HUDEP-2 (cell line): ENCODE results near the gene NPAS1.
"Not testable (repeated sequence)": the region's sequence is repeated elsewhere in the genome, so short reads cannot be mapped to it uniquely, and the experiment has no call there.

Experiments used
- DNase-seq, 76 experiments: peaks; one replicate each; lab custom pipeline; 2025; ENCODE audit not compliant: unreplicated experiment in 76 of 76; lab: John Stamatoyannopoulos, UW

Gene NPAS1

GRCh38 chr19:47044946-47045866 is 25.6 kb downstream of the NPAS1 start:
- DNase-seq = no peak

- no peak for DNase-seq
These were observed 26.3 kb downstream of the NPAS1 start for GRCh38 chr19:47045867-47046470.

- no peak for DNase-seq
These were observed 27.7 kb downstream of the NPAS1 start for GRCh38 chr19:47047272-47047762.

GRCh38 chr19:47047763-47048405 is 28.2 kb downstream of the NPAS1 start:
- peak in 75 of 76 experiments; percentile 48 to 94 (median 83) for DNase-seq

DNA sequence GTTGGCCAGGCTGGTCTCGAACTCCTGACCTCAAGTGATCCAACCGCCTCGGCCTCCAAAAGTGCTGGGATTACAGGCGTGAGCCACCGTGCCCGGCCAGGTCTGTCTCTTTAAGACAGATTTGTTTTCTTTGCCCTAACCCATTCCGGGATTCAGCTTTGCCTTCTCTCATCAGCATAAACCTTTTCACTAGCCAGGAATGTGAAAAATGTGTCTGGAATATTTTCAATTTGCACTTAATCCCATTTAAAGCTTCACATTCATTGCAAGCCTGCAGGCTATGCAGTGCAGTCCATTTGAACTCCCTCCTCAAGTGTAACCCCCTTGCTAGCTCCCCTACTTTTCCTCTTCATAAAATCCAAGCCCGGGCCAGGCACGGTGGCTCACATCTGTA is 29.7 kb downstream of the NPAS1 start:
- DNase-seq = no peak

- DNase-seq = not testable (repeated sequence)
These were observed 30.9 kb downstream of the NPAS1 start for GRCh38 chr19:47050562-47050961.

- DNase-seq = no peak
These were observed 36.8 kb downstream of the NPAS1 start for GRCh38 chr19:47056411-47056810.

- no peak for DNase-seq
These were observed 37.7 kb downstream of the NPAS1 start for GRCh38 chr19:47057328-47057727.

GRCh38 chr19:47058621-47059022 is 39.0 kb downstream of the NPAS1 start:
- DNase-seq = no peak

GRCh38 chr19:47063874-47064273 is 44.2 kb downstream of the NPAS1 start:
- DNase-seq = no peak

DNA sequence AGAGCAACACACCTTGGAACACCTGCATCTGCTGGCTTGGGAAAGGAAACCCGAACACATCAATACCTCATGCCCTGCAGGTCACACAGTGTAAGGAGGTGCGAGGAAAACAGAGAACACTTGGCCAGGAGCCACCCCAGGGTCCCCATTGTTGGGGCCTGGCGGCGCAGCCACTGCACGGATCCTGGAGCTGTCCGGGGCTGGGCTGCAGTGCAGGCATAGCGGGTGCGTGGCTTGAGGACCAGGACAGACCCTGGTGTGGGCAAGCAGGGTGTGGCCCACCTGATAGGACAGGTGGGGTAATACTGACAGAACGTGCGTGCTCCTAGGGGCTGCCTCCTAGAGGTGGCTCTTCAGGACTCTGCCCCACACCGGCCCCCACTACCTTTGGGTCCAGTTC is 45.6 kb downstream of the NPAS1 start:
- no peak for DNase-seq

DNA sequence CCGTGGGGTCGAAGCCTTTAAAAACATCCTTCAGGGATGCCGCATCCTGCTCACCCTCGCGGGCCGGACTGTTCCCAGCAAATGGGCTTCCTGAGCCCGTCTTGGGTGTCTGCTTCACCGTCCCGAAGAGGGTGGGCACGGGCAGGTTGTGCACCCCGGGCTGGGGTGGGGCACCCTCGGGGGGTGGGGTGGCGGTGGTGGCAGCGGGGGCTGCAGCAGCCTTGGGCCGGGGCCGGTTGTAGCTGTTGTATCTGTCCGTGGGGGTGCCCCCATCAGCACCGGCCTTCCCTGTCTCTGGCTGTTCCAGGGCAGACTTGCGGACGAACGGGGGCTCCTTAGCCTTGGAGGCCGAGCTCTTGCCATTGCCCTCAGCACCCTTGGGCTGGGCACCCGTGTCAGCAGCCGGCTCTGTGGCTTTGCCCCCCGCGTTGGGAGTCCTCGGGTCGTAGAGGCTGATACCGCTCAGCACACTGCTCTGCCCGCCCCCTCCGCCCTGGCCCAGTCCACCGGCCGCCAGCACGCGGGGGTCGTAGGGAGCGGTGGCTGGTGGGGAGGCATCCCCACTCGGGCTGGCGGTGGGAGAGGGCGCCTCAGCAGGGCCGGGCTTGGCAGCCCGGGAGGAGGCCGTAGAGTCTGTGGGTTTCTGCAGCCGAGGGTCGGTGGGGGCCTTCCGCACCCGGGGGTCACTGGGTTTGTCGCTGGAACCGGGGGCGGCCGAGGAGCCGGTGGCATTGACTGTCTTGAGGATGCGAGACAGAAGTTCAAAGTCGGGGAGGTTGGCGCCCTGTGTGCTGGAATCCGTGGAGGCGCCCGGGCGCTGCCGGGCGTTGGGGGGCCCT is 47.0 kb downstream of the NPAS1 start:
- no peak for DNase-seq

GRCh38 chr19:47067215-47067847 is 47.7 kb downstream of the NPAS1 start:
- DNase-seq = no peak

GRCh38 chr19:47068246-47068645 is 48.6 kb downstream of the NPAS1 start:
- peak in 7 of 76 experiments; percentile 6 to 43 (median 16) for DNase-seq

DNA sequence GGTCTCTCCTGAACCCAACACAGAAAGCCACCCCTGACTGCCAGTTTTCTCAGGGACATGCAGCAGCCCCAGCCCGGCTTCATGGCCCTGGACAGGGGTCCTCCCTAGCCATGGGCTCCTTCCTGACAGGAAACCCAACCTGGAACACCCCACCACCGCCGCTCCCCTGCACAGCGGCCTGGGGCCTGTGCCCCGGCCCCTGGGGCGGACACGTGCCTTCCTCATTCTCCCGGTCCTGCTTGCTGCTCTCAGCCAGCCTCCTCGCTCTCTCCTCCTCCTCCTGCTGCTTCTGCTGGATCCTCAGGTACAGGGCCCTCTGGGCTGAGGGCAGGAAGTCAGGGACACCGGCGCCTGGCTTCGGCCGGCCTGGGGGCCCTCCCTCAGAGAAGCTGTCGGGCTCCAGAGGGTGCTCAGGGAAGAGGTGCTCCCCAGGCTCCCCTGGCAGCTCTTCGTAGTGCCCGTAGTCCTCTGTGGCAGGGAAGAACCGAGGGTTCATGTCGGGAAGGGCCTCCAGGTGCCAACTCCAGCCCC is 49.3 kb downstream of the NPAS1 start:
- no peak for DNase-seq

- no peak for DNase-seq
These were observed 50.2 kb downstream of the NPAS1 start for GRCh38 chr19:47069795-47070194.

DNA sequence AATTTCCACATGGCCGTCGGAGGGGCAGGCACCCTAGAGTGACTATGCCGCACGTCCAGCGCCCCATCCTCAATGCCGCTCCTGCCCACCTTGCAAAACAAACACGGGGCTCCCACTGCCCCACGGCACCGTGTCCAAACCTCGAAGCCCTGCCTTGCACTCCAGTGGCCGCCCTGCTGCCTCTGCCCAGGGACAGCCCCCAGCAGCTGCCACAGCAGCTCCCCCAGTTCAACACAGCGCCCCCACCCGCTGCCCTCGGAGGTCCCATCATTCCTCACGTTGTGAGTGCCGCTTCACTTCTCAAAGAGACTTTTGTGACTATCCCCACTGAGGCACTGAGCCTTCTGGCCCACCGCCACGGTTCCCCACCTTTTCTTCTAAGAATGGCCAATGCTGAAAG is 51.1 kb downstream of the NPAS1 start:
- no peak for DNase-seq

DNA sequence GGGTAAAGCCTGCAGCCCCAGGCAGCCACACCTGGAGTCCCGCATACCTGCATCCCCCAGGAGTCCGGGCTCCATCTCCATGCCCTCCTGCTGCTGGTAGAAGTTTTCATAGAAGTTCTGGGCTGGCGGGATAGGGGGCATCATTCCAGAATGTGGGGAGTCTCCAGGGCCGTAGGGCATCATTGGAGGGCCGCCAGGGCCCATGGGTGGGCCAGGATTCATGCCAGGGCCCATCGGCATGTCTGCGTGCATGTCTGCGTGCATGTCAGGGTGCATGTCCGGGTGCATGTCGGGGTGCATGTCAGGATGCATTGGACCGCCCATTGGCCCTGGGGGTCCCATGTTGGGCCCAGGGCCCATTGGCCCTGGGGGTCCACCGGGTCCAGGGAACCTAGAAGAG is 52.1 kb downstream of the NPAS1 start:
- DNase-seq = no peak

- no peak for DNase-seq
These were observed 52.7 kb downstream of the NPAS1 start for GRCh38 chr19:47072323-47072722.

GRCh38 chr19:47073574-47073973 is 53.9 kb downstream of the NPAS1 start:
- no peak for DNase-seq
